Fibroblast of lung (primary cell): ENCODE results near the gene AIPL1.

Experiments used
- EZH2 ChIP-seq: IDR thresholded peaks from 2 replicates; pipeline ENCODE4 v1.5.1; 2012; ENCODE audit warnings: low read length, control low read depth, mild to moderate bottlenecking; ENCODE audit errors: missing control alignments
- TF ChIP-seq, protein P1 (sequence below), 2 donors: IDR thresholded peaks in 1 of 2; conservative IDR thresholded peaks in 1 of 2; 1 replicate in 1 of 2; 2 replicates in 1 of 2; pipeline ENCODE4 v1.5.1; 2011 to 2012; ENCODE audit warnings: low read length in 2 of 2, control low read depth in 1 of 2, inconsistent platforms in 1 of 2, low read depth in 1 of 2, mild to moderate bottlenecking in 1 of 2

DNA sequence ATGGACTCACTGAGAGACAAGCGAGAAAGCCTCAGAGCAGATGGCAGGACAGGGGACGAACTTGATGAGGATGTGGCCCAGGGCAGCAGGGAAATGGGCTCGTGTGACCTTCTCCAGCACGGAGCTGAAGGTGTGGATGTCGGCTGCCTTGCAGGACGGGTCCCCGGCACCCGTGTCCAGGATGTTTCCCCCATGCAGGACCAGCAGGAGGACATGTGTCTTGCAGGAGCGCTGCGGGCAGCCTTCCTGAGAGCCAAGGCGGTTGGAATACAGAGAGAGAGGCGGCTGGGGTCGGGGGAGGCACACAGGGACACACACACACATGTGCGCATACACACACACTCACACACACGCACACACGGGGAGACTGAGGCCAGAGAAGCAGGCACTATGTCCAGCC is 48.6 kb upstream of the AIPL1 start:
- no peak for TF ChIP-seq EZH2
- TF ChIP-seq, protein P1, sequence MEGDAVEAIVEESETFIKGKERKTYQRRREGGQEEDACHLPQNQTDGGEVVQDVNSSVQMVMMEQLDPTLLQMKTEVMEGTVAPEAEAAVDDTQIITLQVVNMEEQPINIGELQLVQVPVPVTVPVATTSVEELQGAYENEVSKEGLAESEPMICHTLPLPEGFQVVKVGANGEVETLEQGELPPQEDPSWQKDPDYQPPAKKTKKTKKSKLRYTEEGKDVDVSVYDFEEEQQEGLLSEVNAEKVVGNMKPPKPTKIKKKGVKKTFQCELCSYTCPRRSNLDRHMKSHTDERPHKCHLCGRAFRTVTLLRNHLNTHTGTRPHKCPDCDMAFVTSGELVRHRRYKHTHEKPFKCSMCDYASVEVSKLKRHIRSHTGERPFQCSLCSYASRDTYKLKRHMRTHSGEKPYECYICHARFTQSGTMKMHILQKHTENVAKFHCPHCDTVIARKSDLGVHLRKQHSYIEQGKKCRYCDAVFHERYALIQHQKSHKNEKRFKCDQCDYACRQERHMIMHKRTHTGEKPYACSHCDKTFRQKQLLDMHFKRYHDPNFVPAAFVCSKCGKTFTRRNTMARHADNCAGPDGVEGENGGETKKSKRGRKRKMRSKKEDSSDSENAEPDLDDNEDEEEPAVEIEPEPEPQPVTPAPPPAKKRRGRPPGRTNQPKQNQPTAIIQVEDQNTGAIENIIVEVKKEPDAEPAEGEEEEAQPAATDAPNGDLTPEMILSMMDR (conservative IDR thresholded peaks at IDR 0.05 in 1 of 2, IDR thresholded peaks at IDR 0.05 in 1 of 2; ENCODE audit: low read depth in 1 of 2, low read length in 2 of 2), result no peak
